H9 (cell line): ENCODE results near the gene ENTPD1. TPM values are rescaled to one million over a fixed set of nuclear protein-coding genes. Genes with fewer than 3 reads are reported as not detected.

Experiments used
- DNase-seq: peaks from one replicate; pipeline ENCODE4 v3.0.0-alpha.2; 2017
- H2AFZ ChIP-seq: one replicate; pipeline ENCODE4 v1.6.1; 2013; ENCODE audit warnings: mild to moderate bottlenecking, low read length, control low read depth, moderate library complexity
- H2AK5ac ChIP-seq: 2 replicates; pipeline ENCODE4 v1.6.1; 2013; ENCODE audit warnings: low read length, control low read depth, mixed read lengths; ENCODE audit not compliant: insufficient read length
- H2BK120ac ChIP-seq: one replicate; pipeline ENCODE4 v1.6.1; 2013; ENCODE audit warnings: low read depth, mild to moderate bottlenecking, low read length, control low read depth, inconsistent platforms; ENCODE audit not compliant: poor library complexity, severe bottlenecking
- H2BK12ac ChIP-seq: 2 replicates; pipeline ENCODE4 v1.6.1; 2013; ENCODE audit warnings: low read length, control low read depth, mixed read lengths, low read depth; ENCODE audit not compliant: insufficient read length
- H2BK15ac ChIP-seq: 2 replicates; pipeline ENCODE4 v1.6.1; 2013; ENCODE audit warnings: low read depth, low read length, control low read depth
- H2BK20ac ChIP-seq: one replicate; pipeline ENCODE4 v1.6.1; 2013; ENCODE audit warnings: low read depth, mild to moderate bottlenecking, low read length, control low read depth, inconsistent platforms; ENCODE audit not compliant: poor library complexity, severe bottlenecking
- H2BK5ac ChIP-seq: 2 replicates; pipeline ENCODE4 v1.6.1; 2013; ENCODE audit warnings: low read length, control low read depth, mixed read lengths; ENCODE audit not compliant: insufficient read length
- H3K14ac ChIP-seq: 2 replicates; pipeline ENCODE4 v1.6.1; 2013; ENCODE audit warnings: low read length, control low read depth; ENCODE audit not compliant: insufficient read depth
- H3K18ac ChIP-seq: 2 replicates; pipeline ENCODE4 v1.6.1; 2013; ENCODE audit warnings: low read depth, mild to moderate bottlenecking, mixed read lengths, low read length, control low read depth; ENCODE audit not compliant: insufficient read length
- H3K23ac ChIP-seq: 2 replicates; pipeline ENCODE4 v1.6.1; 2013; ENCODE audit warnings: low read length, control low read depth, mixed read lengths, low read depth; ENCODE audit not compliant: insufficient read length
- H3K23me2 ChIP-seq: 2 replicates; pipeline ENCODE4 v1.6.1; 2013; ENCODE audit warnings: low read depth, mild to moderate bottlenecking, mixed read lengths, low read length, control low read depth; ENCODE audit not compliant: insufficient read length, poor library complexity, severe bottlenecking
- H3K27ac ChIP-seq: 2 replicates; pipeline ENCODE4 v1.5.1; 2013; ENCODE audit warnings: low read length, control low read depth, mixed read lengths, low read depth; ENCODE audit not compliant: insufficient read length
- H3K27me3 ChIP-seq: 2 replicates; pipeline ENCODE4 v1.6.1; 2013; ENCODE audit warnings: low read length, control low read depth, inconsistent platforms; ENCODE audit not compliant: insufficient read depth
- H3K4ac ChIP-seq: 2 replicates; pipeline ENCODE4 v1.6.1; 2013; ENCODE audit warnings: low read depth, mild to moderate bottlenecking, control low read depth, inconsistent platforms, low read length, moderate library complexity
- H3K4me1 ChIP-seq: 2 replicates; pipeline ENCODE4 v1.6.1; 2013; ENCODE audit warnings: low read length, control low read depth, inconsistent platforms; ENCODE audit not compliant: insufficient read depth
- H3K4me2 ChIP-seq: 2 replicates; pipeline ENCODE4 v1.6.1; 2013; ENCODE audit warnings: low read length, control low read depth, mixed read lengths; ENCODE audit not compliant: insufficient read length, insufficient read depth
- H3K56ac ChIP-seq: 2 replicates; pipeline ENCODE4 v1.6.1; 2013; ENCODE audit warnings: low read depth, mild to moderate bottlenecking, mixed read lengths, low read length, control low read depth; ENCODE audit not compliant: insufficient read length
- H3K79me1 ChIP-seq: 2 replicates; pipeline ENCODE4 v1.6.1; 2013; ENCODE audit warnings: low read depth, mild to moderate bottlenecking, moderate library complexity, low read length, control low read depth, inconsistent platforms; ENCODE audit not compliant: insufficient read depth, poor library complexity, severe bottlenecking
- H3K79me2 ChIP-seq: 2 replicates; pipeline ENCODE4 v1.6.1; 2013; ENCODE audit warnings: low read length, control low read depth, inconsistent platforms; ENCODE audit not compliant: insufficient read depth
- H3K9ac ChIP-seq: 2 replicates; pipeline ENCODE4 v1.6.1; 2013; ENCODE audit warnings: low read length, control low read depth, mixed read lengths; ENCODE audit not compliant: insufficient read length; ENCODE audit errors: extremely low read depth
- H3K9me3 ChIP-seq: one replicate; pipeline ENCODE4 v1.6.1; 2013; ENCODE audit warnings: low read depth, low read length, inconsistent platforms; ENCODE audit not compliant: control insufficient read depth
- H3T11ph ChIP-seq: one replicate; pipeline ENCODE4 v1.6.1; 2013; ENCODE audit warnings: mild to moderate bottlenecking, low read length, control low read depth, inconsistent platforms
- H4K20me1 ChIP-seq: one replicate; pipeline ENCODE4 v1.6.1; 2013; ENCODE audit not compliant: control insufficient read depth, insufficient read length, insufficient read depth
- H4K5ac ChIP-seq: 2 replicates; pipeline ENCODE4 v1.6.1; 2013; ENCODE audit warnings: low read depth, mild to moderate bottlenecking, mixed read lengths, low read length, control low read depth; ENCODE audit not compliant: insufficient read length
- H4K8ac ChIP-seq: replicated peaks from 2 replicates; pipeline ENCODE4 v1.6.1; 2013; ENCODE audit warnings: low read length, control low read depth, mixed read lengths, low read depth; ENCODE audit not compliant: insufficient read length
- H4K91ac ChIP-seq: 2 replicates; pipeline ENCODE4 v1.6.1; 2013; ENCODE audit warnings: low read depth, mild to moderate bottlenecking, moderate library complexity, mixed read lengths, low read length, control low read depth; ENCODE audit not compliant: insufficient read length
- H3K27ac Mint-ChIP-seq, 3 experiments: 2 replicates in 2 of 3; 3 replicates in 1 of 3; pipeline ENCODE4 v1.8.0; 2020 to 2021; ENCODE audit warnings: mixed read lengths in 3 of 3, mild to moderate bottlenecking in 1 of 3, moderate library complexity in 1 of 3
- H3K27me3 Mint-ChIP-seq: 2 replicates; pipeline ENCODE4 v1.8.0; 2021; ENCODE audit warnings: low read depth, mild to moderate bottlenecking, moderate library complexity, mixed read lengths
- H3K36me3 Mint-ChIP-seq, 3 experiments: 2 replicates in 2 of 3; 3 replicates in 1 of 3; pipeline ENCODE4 v1.8.0; 2020 to 2021; ENCODE audit warnings: low read depth in 3 of 3, mixed read lengths in 3 of 3; ENCODE audit not compliant: insufficient read depth in 1 of 3
- H3K4me1 Mint-ChIP-seq, 2 experiments: 2 replicates each; pipeline ENCODE4 v1.8.0; 2020; ENCODE audit warnings: mixed read lengths in 2 of 2
- H3K4me3 Mint-ChIP-seq, 2 experiments: 2 replicates in 1 of 2; 3 replicates in 1 of 2; pipeline ENCODE4 v1.8.0; 2020 to 2021; ENCODE audit warnings: mild to moderate bottlenecking in 2 of 2, mixed read lengths in 2 of 2, moderate library complexity in 1 of 2
- H3K9me3 Mint-ChIP-seq, 2 experiments: 2 replicates in 1 of 2; 3 replicates in 1 of 2; pipeline ENCODE4 v1.8.0; 2020; ENCODE audit warnings: mild to moderate bottlenecking in 2 of 2, mixed read lengths in 2 of 2, moderate library complexity in 1 of 2
- WGBS: extraction: QIAGEN DNeasy Blood & Tissue Kit; methylation state at CpG from one replicate; pipeline ENCODE4 v1.1.7; 2013; ENCODE audit warnings: missing lambda C conversion rate, low lambda C conversion rate, mixed read lengths; ENCODE audit not compliant: insufficient read length; ENCODE audit errors: extremely low coverage; 5-methylcytosine and 5-hydroxymethylcytosine counted together
- total RNA-seq: library from RNA; stranded (reverse); gene quantifications from 2 replicates; pipeline ENCODE4 v1.2.1, GENCODE V29; 2021
- TF ChIP-seq, protein P1 (sequence below): fragments of 200-600 bp; sonication (generic); conservative IDR thresholded peaks from 3 replicates; pipeline ENCODE4 v1.8.0; 2021; ENCODE audit warnings: antibody characterized with exemption, mild to moderate bottlenecking

Gene ENTPD1
- total RNA-seq, 1 experiment from 2014 or later, result 1.9 TPM

DNA sequence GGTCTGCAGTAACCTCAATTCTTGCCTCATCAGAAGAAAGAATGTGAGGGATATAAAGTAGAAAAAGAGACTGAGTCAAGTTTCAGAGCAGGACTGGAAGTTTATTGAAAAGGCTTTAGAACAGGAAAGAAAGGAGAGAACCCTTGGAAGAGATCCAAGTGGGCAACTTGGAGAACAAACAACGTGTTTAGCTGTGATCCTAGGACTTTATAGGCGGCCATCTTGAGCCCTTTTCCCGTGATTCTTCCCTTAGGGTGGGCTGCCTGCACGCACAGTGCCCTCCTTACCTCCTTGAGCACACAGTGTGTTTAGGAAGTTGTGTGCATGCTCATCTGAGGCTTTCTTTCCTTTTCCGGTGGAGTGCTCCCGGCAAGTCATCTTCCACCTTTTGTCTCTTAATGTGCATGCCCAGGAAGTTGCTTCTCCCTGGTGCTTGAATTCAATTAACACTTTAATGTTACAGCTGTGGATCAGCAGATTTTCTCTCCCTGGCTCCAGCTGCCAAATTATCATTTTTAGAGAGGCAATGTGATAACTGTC, 59.8 kb downstream of the ENTPD1 start:
- WGBS, result no CpG with 5 or more reads among the region's 6 CpGs
- H3K23me2 ChIP-seq, result no peaks in the 10 kb centered on the region
- H3T11ph ChIP-seq, result no peak overlapping the region
- Mint-ChIP-seq H3K4me3 (no peak overlapping the region), H3K4me1 (peaks cover 0 to 2% of the 10 kb centered on the region in 2 experiments; a peak in 1 of 4 replicates), H3K27ac (no peak overlapping the region), H3K27me3 (no peaks in the 10 kb centered on the region), H3K9me3 (peaks cover 11 to 13% of the 10 kb centered on the region in 2 experiments), H3K36me3 (peaks cover under 1 to 8% (median 8%) of the 10 kb centered on the region in 3 experiments)
- H3K23ac ChIP-seq, result no peak overlapping the region
- no peak overlapping the region for H2BK20ac ChIP-seq
- H3K4me1 ChIP-seq, result no peaks in the 10 kb centered on the region; the same call in 1 of the 2 replicates
- H3K4ac ChIP-seq, result no peak overlapping the region
- no peak for DNase-seq
- no peak overlapping the region for H2AFZ ChIP-seq
- no peak overlapping the region for H2BK15ac ChIP-seq
- H4K8ac ChIP-seq, result no peak overlapping the region
- no peak overlapping the region for H3K9ac ChIP-seq
- no peak overlapping the region for H2BK5ac ChIP-seq
- H4K20me1 ChIP-seq, result no peaks in the 10 kb centered on the region
- H2BK12ac ChIP-seq, result no peak overlapping the region
- H2BK120ac ChIP-seq, result no peak overlapping the region
- H3K79me1 ChIP-seq, result no peaks in the 10 kb centered on the region
- H3K27me3 ChIP-seq, result no peaks in the 10 kb centered on the region; the same call in 1 of the 2 replicates
- H3K14ac ChIP-seq, result no peak overlapping the region
- H3K9me3 ChIP-seq, result peaks cover 6% of the 10 kb centered on the region
- H3K4me2 ChIP-seq, result no peak overlapping the region
- H3K27ac ChIP-seq, result no peak overlapping the region
- H4K5ac ChIP-seq, result no peak overlapping the region
- H3K56ac ChIP-seq, result no peak overlapping the region
- H4K91ac ChIP-seq, result no peak overlapping the region
- TF ChIP-seq, protein P1, sequence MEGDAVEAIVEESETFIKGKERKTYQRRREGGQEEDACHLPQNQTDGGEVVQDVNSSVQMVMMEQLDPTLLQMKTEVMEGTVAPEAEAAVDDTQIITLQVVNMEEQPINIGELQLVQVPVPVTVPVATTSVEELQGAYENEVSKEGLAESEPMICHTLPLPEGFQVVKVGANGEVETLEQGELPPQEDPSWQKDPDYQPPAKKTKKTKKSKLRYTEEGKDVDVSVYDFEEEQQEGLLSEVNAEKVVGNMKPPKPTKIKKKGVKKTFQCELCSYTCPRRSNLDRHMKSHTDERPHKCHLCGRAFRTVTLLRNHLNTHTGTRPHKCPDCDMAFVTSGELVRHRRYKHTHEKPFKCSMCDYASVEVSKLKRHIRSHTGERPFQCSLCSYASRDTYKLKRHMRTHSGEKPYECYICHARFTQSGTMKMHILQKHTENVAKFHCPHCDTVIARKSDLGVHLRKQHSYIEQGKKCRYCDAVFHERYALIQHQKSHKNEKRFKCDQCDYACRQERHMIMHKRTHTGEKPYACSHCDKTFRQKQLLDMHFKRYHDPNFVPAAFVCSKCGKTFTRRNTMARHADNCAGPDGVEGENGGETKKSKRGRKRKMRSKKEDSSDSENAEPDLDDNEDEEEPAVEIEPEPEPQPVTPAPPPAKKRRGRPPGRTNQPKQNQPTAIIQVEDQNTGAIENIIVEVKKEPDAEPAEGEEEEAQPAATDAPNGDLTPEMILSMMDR, result no peak
- H3K79me2 ChIP-seq, result no peaks in the 10 kb centered on the region
- no peak overlapping the region for H3K18ac ChIP-seq
- H2AK5ac ChIP-seq, result no peak overlapping the region
